GOT3 (cell line): ENCODE measurements around the gene LRRC51.

Experiments used
- DNase-seq: peaks from one replicate; lab custom pipeline; 2025; ENCODE audit warnings: mixed read lengths; lab: John Stamatoyannopoulos, UW

LRRC51 gene

GRCh38 chr11:72080326-72081183 is at the start of gene LRRC51, which contains the start of gene NUMA1:
LRRC51 (plus strand) TSS chr11:72080850; CDS start chr11:72089084, 8,234 bp downstream.
NUMA1 (minus strand) TSS chr11:72080542; CDS start chr11:72035943, 44,599 bp downstream.
- peak; percentile 97 for DNase-seq

- no peak for DNase-seq
Measured at GRCh38 chr11:72036687-72037086, 44.0 kb upstream of the LRRC51 start.

- no peak for DNase-seq
Measured at GRCh38 chr11:72037554-72038311, 42.9 kb upstream of the LRRC51 start.

GRCh38 chr11:72038491-72038890 is 42.2 kb upstream of the LRRC51 start:
- DNase-seq, result no peak

GRCh38 chr11:72039031-72039855 is 41.4 kb upstream of the LRRC51 start:
- no peak for DNase-seq

GRCh38 chr11:72039856-72040401 is 40.7 kb upstream of the LRRC51 start:
- DNase-seq, result no peak

- DNase-seq, result peak; percentile 31
Measured at GRCh38 chr11:72040491-72041363, 39.9 kb upstream of the LRRC51 start.

- DNase-seq, result peak; percentile 37
Measured at GRCh38 chr11:72041364-72042063, 39.1 kb upstream of the LRRC51 start.

GRCh38 chr11:72042064-72042745 is 38.4 kb upstream of the LRRC51 start:
- no peak for DNase-seq

- no peak for DNase-seq
Measured at GRCh38 chr11:72045849-72046248, 34.8 kb upstream of the LRRC51 start.

GRCh38 chr11:72048766-72049460 is 31.7 kb upstream of the LRRC51 start:
- DNase-seq, result no peak

GRCh38 chr11:72058416-72059034 is 22.1 kb upstream of the LRRC51 start:
- no peak for DNase-seq

GRCh38 chr11:72061739-72062396 is 18.8 kb upstream of the LRRC51 start:
- no peak for DNase-seq

GRCh38 chr11:72066855-72067254 is 13.8 kb upstream of the LRRC51 start:
- no peak for DNase-seq

GRCh38 chr11:72067266-72067665 is 13.4 kb upstream of the LRRC51 start:
- DNase-seq, result no peak

- DNase-seq, result no peak
Measured at GRCh38 chr11:72067676-72068075, 13.0 kb upstream of the LRRC51 start.

- DNase-seq, result no peak
Measured at GRCh38 chr11:72069200-72069599, 11.4 kb upstream of the LRRC51 start.

- DNase-seq, result peak; percentile 57
Measured at GRCh38 chr11:72069787-72070251, 10.8 kb upstream of the LRRC51 start.
